22Rv1 (cell line): ENCODE measurements around the gene SPTLC1.

Source experiments
- CTCF ChIP-seq: fragments of 450-650 bp; IDR thresholded peaks from 2 replicates; pipeline ENCODE4 v1.5.1; 2017; ENCODE audit warnings: mild to moderate bottlenecking
- ZFX ChIP-seq: fragments of 450-650 bp; IDR thresholded peaks from 2 replicates; pipeline ENCODE4 v1.6.1; 2017; ENCODE audit warnings: antibody characterized with exemption, borderline replicate concordance

- TF ChIP-seq CTCF (no peak), ZFX (no peak)
These were observed 107.2 kb downstream of the SPTLC1 start for GRCh38 chr9:92008041-92008440.
